ENCODE data around the gene FGFRL1. TPM values are rescaled to one million over a fixed set of nuclear protein-coding genes. Genes with fewer than 3 reads are reported as not detected.
"Not testable (repeated sequence)": the region's sequence is repeated elsewhere in the genome, so short reads cannot be mapped to it uniquely, and the experiment has no call there.

Gene FGFRL1
- total RNA-seq, 1 donor from 2014 or later: 8.0 TPM

GRCh38 chr4:1036976-1037810 lies 25.8 kb downstream of the FGFRL1 start:
- intact Hi-C loops (cut with micrococcal nuclease): no loop called here

GRCh38 chr4:1038948-1039492 lies 27.6 kb downstream of the FGFRL1 start:
- intact Hi-C loops (cut with micrococcal nuclease): no loop called here

GRCh38 chr4:1039493-1040343 lies 28.3 kb downstream of the FGFRL1 start:
- intact Hi-C loops (cut with micrococcal nuclease): no loop called here

GRCh38 chr4:1040344-1041146 lies 29.1 kb downstream of the FGFRL1 start:
- intact Hi-C loops (cut with micrococcal nuclease): no loop called here

- intact Hi-C loops (cut with micrococcal nuclease): no loop called here
Measured at GRCh38 chr4:1041147-1041935, 29.9 kb downstream of the FGFRL1 start.

GRCh38 chr4:1041936-1042330 lies 30.5 kb downstream of the FGFRL1 start:
- intact Hi-C loops (cut with micrococcal nuclease): no loop called here

- intact Hi-C loops (cut with micrococcal nuclease): no loop called here
Measured at GRCh38 chr4:1042352-1043055, 31.1 kb downstream of the FGFRL1 start.

- intact Hi-C loops (cut with micrococcal nuclease): no loop called here
Measured at GRCh38 chr4:1043162-1043561, 31.7 kb downstream of the FGFRL1 start.

- intact Hi-C loops (cut with micrococcal nuclease): no loop called here
Measured at GRCh38 chr4:1043651-1044468, 32.4 kb downstream of the FGFRL1 start.

- intact Hi-C loops (cut with micrococcal nuclease): no loop called here
Measured at GRCh38 chr4:1044469-1045192, 33.2 kb downstream of the FGFRL1 start.

- intact Hi-C loops (cut with micrococcal nuclease): no loop called here
Measured at GRCh38 chr4:1045193-1045594, 33.8 kb downstream of the FGFRL1 start.

GRCh38 chr4:1045595-1046201 lies 34.3 kb downstream of the FGFRL1 start:
- intact Hi-C loops (cut with micrococcal nuclease): no loop called here

- intact Hi-C loops (cut with micrococcal nuclease): not testable (repeated sequence)
Measured at GRCh38 chr4:1046581-1047011, 35.2 kb downstream of the FGFRL1 start.

GRCh38 chr4:1047106-1047975 lies 35.9 kb downstream of the FGFRL1 start:
- intact Hi-C loops (cut with micrococcal nuclease): no loop called here

- intact Hi-C loops (cut with micrococcal nuclease): no loop called here
Measured at GRCh38 chr4:1047976-1048772, 36.7 kb downstream of the FGFRL1 start.

Data from T-helper 1 cell treated with Interleukin-12 subunit alpha and Interleukin-12 subunit beta and Interleukin-4 antibody, amounts not matched to agents 30 ng/mL and 1 ng/mL, for 36 hours (primary cell).